Measurements from ENCODE around the gene GALT.

The GALT gene

DNA sequence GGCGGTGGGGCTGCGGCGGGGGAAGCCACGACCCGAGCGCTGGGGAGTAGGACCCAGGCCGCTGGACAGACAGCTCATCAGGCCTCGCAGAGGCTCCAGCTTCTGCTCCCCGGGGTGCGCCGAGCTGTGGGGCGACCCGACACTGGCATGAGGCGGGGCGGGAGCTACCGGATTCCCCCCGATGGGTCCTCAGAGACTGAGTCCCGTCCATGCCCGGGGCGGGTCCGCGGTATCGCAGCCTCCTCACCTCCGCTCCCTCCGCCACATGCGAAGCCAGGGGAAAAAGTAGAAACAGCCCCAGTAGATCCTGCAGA lies 18.5 kb downstream of the GALT start:
- POLR2A ChIA-PET: interaction anchor here (1.2 to 2.1 kb wide), 3 partner anchors 10 to 18 kb away, joined by 5 to 11 read pairs (median 8); partner anchors contain the start of genes GALT and IL11RA
- TF ChIP-seq, protein P1, sequence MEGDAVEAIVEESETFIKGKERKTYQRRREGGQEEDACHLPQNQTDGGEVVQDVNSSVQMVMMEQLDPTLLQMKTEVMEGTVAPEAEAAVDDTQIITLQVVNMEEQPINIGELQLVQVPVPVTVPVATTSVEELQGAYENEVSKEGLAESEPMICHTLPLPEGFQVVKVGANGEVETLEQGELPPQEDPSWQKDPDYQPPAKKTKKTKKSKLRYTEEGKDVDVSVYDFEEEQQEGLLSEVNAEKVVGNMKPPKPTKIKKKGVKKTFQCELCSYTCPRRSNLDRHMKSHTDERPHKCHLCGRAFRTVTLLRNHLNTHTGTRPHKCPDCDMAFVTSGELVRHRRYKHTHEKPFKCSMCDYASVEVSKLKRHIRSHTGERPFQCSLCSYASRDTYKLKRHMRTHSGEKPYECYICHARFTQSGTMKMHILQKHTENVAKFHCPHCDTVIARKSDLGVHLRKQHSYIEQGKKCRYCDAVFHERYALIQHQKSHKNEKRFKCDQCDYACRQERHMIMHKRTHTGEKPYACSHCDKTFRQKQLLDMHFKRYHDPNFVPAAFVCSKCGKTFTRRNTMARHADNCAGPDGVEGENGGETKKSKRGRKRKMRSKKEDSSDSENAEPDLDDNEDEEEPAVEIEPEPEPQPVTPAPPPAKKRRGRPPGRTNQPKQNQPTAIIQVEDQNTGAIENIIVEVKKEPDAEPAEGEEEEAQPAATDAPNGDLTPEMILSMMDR (IDR thresholded peaks at IDR 0.05; ENCODE audit: insufficient read depth, low read length, missing control alignments): no peak
- DNase-seq (ENCODE audit: low read depth, low spot score): no peak
- CTCF ChIA-PET: interaction anchor here (0.7 to 8.4 kb wide), 12 partner anchors 10 to 61 kb away, joined by 3 to 153 read pairs (median 6); partner anchors contain the start of genes GALT, IL11RA and SIGMAR1
- peak overlapping the region; percentile 63 for H3K4me3 ChIP-seq (ENCODE audit: low read depth, low read length)

DNA sequence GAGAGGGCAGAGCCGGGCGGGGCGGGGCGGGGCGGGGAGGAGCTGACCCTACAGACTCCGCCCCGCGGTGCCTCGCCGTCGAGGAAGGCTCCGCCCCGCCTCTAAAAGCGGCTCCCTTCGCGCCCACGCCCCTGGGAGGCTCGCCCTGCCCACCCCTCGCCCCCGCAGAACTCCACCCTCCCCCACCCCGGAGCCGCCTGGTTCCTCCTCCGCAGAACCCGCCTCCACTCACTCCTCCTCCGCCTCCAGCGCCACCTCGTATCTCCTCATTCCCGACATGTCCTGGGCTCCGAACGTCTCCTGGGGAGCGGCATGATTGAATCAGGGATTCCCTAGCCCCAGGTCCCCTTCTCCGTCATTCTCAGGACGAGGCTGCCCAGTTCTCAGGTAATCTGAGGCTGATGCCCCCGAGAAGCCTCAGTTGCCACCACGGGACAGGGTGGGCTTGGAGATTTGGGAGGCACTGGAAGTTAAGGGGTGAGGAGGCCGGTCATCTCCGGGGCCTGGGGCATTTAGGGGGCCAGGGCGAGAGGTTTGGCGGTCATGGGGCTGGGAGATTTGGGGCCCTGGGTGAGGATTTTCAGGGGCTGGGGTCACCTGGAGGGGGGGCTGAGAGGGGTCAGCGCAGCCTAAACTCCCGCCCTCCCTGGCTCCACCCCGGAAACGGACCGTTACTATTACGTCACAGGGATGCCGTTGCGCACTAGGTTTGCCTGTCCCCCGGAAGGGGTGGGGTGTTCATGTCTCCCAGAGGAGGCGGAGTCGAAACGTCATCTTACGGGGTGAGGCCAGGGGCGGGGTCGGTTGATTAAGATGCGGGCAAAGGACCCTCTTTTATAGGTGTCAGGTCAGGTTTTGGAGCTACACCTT lies 19.1 kb downstream of the GALT start:
- H3K4me3 ChIP-seq (ENCODE audit: low read depth, low read length): peak overlapping the region; percentile 92
- TF ChIP-seq, protein P1 (IDR thresholded peaks at IDR 0.05; ENCODE audit: insufficient read depth, low read length, missing control alignments): no peak
- DNase-seq (ENCODE audit: low read depth, low spot score): peak; percentile 65
- ChIA-PET POLR2A (interaction anchor here (1.2 to 2.1 kb wide), 3 partner anchors 10 to 19 kb away, joined by 5 to 11 read pairs (median 8); partner anchors contain the start of genes GALT and IL11RA), CTCF (interaction anchor here (1.2 to 8.4 kb wide), 11 partner anchors 10 to 37 kb away, joined by 3 to 153 read pairs (median 8); partner anchors contain the start of genes GALT, IL11RA and SIGMAR1)

DNA sequence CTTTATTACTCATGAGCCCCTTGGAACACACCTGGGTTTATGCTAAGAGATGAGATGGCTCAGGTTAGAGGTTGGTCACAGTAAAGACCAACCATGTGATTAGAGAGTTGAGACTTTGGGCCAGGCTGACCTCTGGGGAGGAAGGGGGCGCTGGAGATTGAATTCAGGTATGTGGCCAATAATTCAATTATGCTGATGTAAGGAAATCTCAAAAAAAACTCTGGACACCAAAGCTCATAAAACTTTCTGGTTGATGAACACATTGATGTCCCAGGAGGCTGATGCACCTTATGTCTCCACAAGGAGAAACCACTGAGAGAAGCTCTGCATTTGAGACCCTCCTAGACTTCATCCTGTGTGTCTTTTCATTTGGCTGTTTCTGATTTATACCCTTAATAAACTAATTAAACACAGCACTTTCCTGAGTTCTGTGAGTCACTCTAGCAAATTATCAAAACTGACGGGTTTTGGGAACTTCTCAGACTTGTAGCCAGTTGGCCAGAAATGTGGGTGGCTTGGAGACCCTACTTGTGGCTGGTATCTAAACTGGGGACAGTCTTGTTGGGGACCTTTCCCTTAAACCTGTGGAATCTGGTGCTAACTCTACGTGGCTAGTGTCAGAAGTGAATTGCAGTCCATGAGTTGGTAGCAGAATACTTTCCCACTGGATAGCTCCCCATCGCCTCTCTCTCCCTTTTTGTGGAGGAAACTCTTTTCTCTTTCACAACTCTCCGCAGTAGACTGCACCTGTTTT lies 23.5 kb downstream of the GALT start:
- no peak for DNase-seq (ENCODE audit: low read depth, low spot score)
- TF ChIP-seq, protein P1 (IDR thresholded peaks at IDR 0.05; ENCODE audit: insufficient read depth, low read length, missing control alignments): no peak
- CTCF ChIA-PET: interaction anchor here (1.1 to 2.3 kb wide), 5 partner anchors 25 to 36 kb away, joined by 3 to 14 read pairs (median 5); no protein-coding TSS in a partner anchor

DNA sequence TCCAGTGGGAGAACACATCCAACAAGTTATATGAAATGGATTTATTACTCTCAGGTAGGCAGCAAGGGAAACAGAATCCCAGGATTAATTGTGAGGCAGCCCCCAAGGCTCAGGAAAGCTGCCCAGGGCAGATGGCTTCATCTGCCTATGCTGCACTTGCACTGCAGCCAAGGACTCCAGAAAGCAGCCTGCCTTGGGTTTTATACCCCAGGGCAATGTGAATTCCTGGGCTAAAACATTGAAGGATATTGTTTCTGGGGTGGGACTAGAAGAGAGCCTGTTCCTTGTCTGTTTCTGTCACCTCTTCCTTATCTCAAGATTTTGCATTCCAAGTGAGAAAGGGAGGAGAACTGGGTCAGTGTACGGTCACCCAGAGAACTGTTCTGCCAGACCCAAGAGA lies 24.8 kb downstream of the GALT start:
- no peak overlapping the region for H3K4me3 ChIP-seq (ENCODE audit: low read depth, low read length)
- DNase-seq (ENCODE audit: low read depth, low spot score): no peak
- CTCF ChIA-PET: interaction anchor here (1.3 to 2.3 kb wide), 3 partner anchors 27 to 31 kb away, joined by 4 to 14 read pairs (median 6); no protein-coding TSS in a partner anchor
- POLR2A ChIA-PET: no interaction called here
- TF ChIP-seq, protein P1 (IDR thresholded peaks at IDR 0.05; ENCODE audit: insufficient read depth, low read length, missing control alignments): no peak

More for the DNA sequence above, 23.5 kb downstream of the GALT start:
- H3K4me3 ChIP-seq (ENCODE audit: low read depth, low read length): no peak overlapping the region
- POLR2A ChIA-PET: no interaction called here

DNA sequence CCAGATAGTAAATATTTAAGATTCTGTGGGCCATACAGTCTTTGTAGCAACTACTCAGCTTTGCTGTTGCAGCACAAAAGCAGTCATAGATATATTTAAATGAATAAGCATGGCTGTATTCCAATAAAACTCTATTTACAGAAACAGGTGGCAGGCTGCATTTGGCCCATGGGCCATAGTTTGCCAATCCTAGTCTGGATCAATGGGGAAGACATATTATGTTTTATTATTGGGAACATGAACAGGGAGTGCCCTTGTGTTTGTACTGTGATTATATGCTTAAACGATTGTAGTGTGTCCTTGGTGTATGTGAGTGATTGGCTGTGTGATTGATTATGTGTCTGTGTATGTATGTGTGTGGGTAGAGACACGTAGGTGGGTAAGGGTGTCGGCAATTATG lies 28.0 kb downstream of the GALT start:
- no peak overlapping the region for H3K4me3 ChIP-seq (ENCODE audit: low read depth, low read length)
- DNase-seq (ENCODE audit: low read depth, low spot score): no peak
- TF ChIP-seq, protein P1 (IDR thresholded peaks at IDR 0.05; ENCODE audit: insufficient read depth, low read length, missing control alignments): no peak
- ChIA-PET CTCF (interaction anchor here (1.1 to 5.0 kb wide), 3 partner anchors 10 to 27 kb away, joined by 5 to 70 read pairs (median 10); no protein-coding TSS in a partner anchor), POLR2A (no interaction called here)

Data from AG04449 (cell line).